ENCODE measurements around the gene ITPRIP. TPM values are rescaled to one million over a fixed set of nuclear protein-coding genes. Genes with fewer than 3 reads are reported as not detected.

Gene ITPRIP
- total RNA-seq, 4 donors from 2014 or later = 28.0 to 44.2 (median 29.4) TPM

GRCh38 chr10:104284846-104285245, 53.4 kb downstream of the ITPRIP start:
- 87 to 89% methylated on average over 7 of the region's 7 CpGs for WGBS, 2 donors
- TF ChIP-seq, protein P1, sequence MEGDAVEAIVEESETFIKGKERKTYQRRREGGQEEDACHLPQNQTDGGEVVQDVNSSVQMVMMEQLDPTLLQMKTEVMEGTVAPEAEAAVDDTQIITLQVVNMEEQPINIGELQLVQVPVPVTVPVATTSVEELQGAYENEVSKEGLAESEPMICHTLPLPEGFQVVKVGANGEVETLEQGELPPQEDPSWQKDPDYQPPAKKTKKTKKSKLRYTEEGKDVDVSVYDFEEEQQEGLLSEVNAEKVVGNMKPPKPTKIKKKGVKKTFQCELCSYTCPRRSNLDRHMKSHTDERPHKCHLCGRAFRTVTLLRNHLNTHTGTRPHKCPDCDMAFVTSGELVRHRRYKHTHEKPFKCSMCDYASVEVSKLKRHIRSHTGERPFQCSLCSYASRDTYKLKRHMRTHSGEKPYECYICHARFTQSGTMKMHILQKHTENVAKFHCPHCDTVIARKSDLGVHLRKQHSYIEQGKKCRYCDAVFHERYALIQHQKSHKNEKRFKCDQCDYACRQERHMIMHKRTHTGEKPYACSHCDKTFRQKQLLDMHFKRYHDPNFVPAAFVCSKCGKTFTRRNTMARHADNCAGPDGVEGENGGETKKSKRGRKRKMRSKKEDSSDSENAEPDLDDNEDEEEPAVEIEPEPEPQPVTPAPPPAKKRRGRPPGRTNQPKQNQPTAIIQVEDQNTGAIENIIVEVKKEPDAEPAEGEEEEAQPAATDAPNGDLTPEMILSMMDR (IDR thresholded peaks at IDR 0.05) = no peak
- TF ChIP-seq POLR2A (IDR thresholded peaks at IDR 0.05) = no peak
- Histone ChIP-seq H3K27ac (no peak overlapping the region), H3K4me1 (no peaks in the 10 kb centered on the region), H3K27me3 (no peaks in the 10 kb centered on the region), H3K36me3 (no peaks in the 10 kb centered on the region), H3K4me3 (replicated peaks in 1 of 3) (no peak overlapping the region), H3K9me3 (no peaks in the 10 kb centered on the region)
- no peak for DNase-seq
- intact Hi-C loops (cut with DNase I) = no loop called here

GRCh38 chr10:104281694-104282093, 56.6 kb downstream of the ITPRIP start:
- TF ChIP-seq POLR2A (IDR thresholded peaks at IDR 0.05) = no peak
- TF ChIP-seq, protein P1 (IDR thresholded peaks at IDR 0.05) = no peak

DNA sequence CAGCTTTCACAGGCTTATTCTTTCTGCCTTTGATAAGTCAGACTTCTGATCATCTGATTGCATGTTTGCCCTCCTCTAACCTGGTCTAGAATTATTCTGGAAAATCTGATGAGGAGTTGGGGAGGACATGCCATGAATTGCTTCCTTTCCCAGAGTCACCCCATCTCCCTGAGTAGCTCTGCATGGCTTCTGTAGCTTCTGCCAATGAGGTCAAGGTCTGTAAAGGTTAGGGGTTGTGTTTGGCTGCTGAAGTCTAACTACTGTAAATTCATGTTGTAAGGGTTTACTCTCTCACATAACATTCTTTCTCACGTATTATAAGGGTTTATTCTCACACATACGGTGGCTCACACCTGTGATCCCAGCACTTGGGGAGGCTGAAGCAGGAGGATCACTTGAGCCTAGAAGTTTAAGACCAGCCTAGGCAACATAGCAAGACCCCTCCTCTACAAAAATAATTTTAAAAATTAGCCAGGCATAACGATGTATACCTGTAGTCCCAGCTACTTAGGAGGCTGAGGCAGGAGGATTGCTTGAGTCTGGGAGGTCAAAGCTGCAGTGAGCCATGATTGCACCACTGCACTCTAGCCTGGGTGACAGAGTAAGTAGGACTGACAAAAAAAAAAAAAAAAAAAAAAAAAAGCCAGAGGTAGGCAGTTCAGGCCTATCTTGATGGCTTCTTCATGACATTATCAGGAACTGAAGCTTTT, 58.6 kb downstream of the ITPRIP start:
- H3K27ac ChIP-seq = no peak overlapping the region
- no peaks in the 10 kb centered on the region for H3K27me3 ChIP-seq
- no peak for DNase-seq
- H3K4me1 ChIP-seq = peaks cover 0 to 23% of the 10 kb centered on the region in 2 donors
- H3K4me3 ChIP-seq (replicated peaks in 1 of 3) = no peak overlapping the region
- no peaks in the 10 kb centered on the region for H3K36me3 ChIP-seq
- TF ChIP-seq POLR2A (IDR thresholded peaks at IDR 0.05) = no peak
- TF ChIP-seq, protein P1 (IDR thresholded peaks at IDR 0.05) = no peak
- H3K9me3 ChIP-seq = no peaks in the 10 kb centered on the region
- intact Hi-C loops (cut with DNase I) = no loop called here
- WGBS, 2 donors = 96 to 99% methylated on average over 3 of the region's 3 CpGs

More at GRCh38 chr10:104281694-104282093, 56.6 kb downstream of the ITPRIP start:
- Histone ChIP-seq H3K36me3 (no peaks in the 10 kb centered on the region), H3K27me3 (no peaks in the 10 kb centered on the region), H3K9me3 (no peaks in the 10 kb centered on the region), H3K4me3 (replicated peaks in 1 of 3) (no peak overlapping the region), H3K27ac (no peak overlapping the region), H3K4me1 (peaks cover 0 to 11% of the 10 kb centered on the region in 2 donors)
- DNase-seq = no peak
- 72 to 73% methylated on average over 3 of the region's 3 CpGs for WGBS, 2 donors
- intact Hi-C loops (cut with DNase I) = no loop called here

DNA sequence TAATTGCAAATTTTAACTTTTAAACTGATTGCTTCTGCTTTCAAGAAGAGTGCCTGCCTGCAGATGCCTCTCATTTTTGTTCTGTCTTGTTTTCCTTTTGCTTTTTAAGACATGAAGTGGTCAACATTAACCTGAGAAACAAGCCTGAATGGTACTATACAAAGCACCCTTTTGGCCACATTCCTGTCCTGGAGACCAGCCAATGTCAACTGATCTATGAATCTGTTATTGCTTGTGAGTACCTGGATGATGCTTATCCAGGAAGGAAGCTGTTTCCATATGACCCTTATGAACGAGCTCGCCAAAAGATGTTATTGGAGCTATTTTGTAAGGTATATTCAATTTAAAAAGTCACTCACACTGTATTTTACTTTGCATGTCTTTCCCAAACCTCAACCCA, 60.5 kb downstream of the ITPRIP start:
- intact Hi-C loops (cut with DNase I) = no loop called here
- Histone ChIP-seq H3K4me3 (replicated peaks in 1 of 3) (no peak overlapping the region), H3K4me1 (peaks cover 0 to 28% of the 10 kb centered on the region in 2 donors), H3K36me3 (no peaks in the 10 kb centered on the region), H3K27me3 (no peaks in the 10 kb centered on the region), H3K9me3 (no peaks in the 10 kb centered on the region), H3K27ac (no peak overlapping the region)
- peak; percentile 37 to 54 for DNase-seq
- 55 to 74% methylated on average over 2 of the region's 2 CpGs for WGBS, 2 donors
- TF ChIP-seq POLR2A (IDR thresholded peaks at IDR 0.05) = no peak
- TF ChIP-seq, protein P1 (IDR thresholded peaks at IDR 0.05) = no peak

GRCh38 chr10:104276192-104276591, 62.1 kb downstream of the ITPRIP start:
- 81 to 86% methylated on average over 1 of the region's 1 CpG for WGBS, 2 donors
- no peak overlapping the region for H3K4me3 ChIP-seq (replicated peaks in 1 of 3)
- H3K36me3 ChIP-seq = no peaks in the 10 kb centered on the region
- peaks cover 0 to 28% of the 10 kb centered on the region in 2 donors for H3K4me1 ChIP-seq
- H3K27ac ChIP-seq = no peak overlapping the region
- DNase-seq = no peak
- intact Hi-C loops (cut with DNase I) = no loop called here
- H3K9me3 ChIP-seq = no peaks in the 10 kb centered on the region
- TF ChIP-seq, protein P1 (IDR thresholded peaks at IDR 0.05) = no peak
- TF ChIP-seq POLR2A (IDR thresholded peaks at IDR 0.05) = no peak
- H3K27me3 ChIP-seq = no peaks in the 10 kb centered on the region
